Nephron (organoid): ENCODE results near the gene DRGX.

Experiments used
- H3K27ac Mint-ChIP-seq, 3 experiments: 2 replicates each; pipeline ENCODE4 v1.8.0; 2020; ENCODE audit warnings: mixed read lengths in 3 of 3, mild to moderate bottlenecking in 2 of 3, moderate library complexity in 1 of 3
- H3K27me3 Mint-ChIP-seq: 2 replicates; pipeline ENCODE4 v1.8.0; 2021; ENCODE audit warnings: low read depth, mild to moderate bottlenecking, moderate library complexity, mixed read lengths
- H3K36me3 Mint-ChIP-seq: 2 replicates; pipeline ENCODE4 v1.8.0; 2020; ENCODE audit warnings: low read depth, mixed read lengths
- H3K4me1 Mint-ChIP-seq: 2 replicates; pipeline ENCODE4 v1.8.0; 2020; ENCODE audit warnings: mixed read lengths
- H3K4me3 Mint-ChIP-seq, 3 experiments: 2 replicates each; pipeline ENCODE4 v1.8.0; 2020; ENCODE audit warnings: mild to moderate bottlenecking in 3 of 3, mixed read lengths in 3 of 3, moderate library complexity in 2 of 3
- H3K9me3 Mint-ChIP-seq: 2 replicates; pipeline ENCODE4 v1.8.0; 2020; ENCODE audit warnings: mixed read lengths
- TF ChIP-seq, protein P1 (sequence below), 3 experiments: fragments of 200-600 bp; sonication (generic); IDR thresholded peaks; one replicate each; pipeline ENCODE4 v1.5.0; 2021; ENCODE audit warnings: antibody characterized with exemption in 3 of 3; ENCODE audit not compliant: unreplicated experiment in 3 of 3

The DRGX gene

GRCh38 chr10:49410365-49411074 lies 14.6 kb upstream of the DRGX start:
- H3K27ac Mint-ChIP-seq = no peak overlapping the region

GRCh38 chr10:49409755-49410154 lies 13.9 kb upstream of the DRGX start:
- TF ChIP-seq, protein P1, sequence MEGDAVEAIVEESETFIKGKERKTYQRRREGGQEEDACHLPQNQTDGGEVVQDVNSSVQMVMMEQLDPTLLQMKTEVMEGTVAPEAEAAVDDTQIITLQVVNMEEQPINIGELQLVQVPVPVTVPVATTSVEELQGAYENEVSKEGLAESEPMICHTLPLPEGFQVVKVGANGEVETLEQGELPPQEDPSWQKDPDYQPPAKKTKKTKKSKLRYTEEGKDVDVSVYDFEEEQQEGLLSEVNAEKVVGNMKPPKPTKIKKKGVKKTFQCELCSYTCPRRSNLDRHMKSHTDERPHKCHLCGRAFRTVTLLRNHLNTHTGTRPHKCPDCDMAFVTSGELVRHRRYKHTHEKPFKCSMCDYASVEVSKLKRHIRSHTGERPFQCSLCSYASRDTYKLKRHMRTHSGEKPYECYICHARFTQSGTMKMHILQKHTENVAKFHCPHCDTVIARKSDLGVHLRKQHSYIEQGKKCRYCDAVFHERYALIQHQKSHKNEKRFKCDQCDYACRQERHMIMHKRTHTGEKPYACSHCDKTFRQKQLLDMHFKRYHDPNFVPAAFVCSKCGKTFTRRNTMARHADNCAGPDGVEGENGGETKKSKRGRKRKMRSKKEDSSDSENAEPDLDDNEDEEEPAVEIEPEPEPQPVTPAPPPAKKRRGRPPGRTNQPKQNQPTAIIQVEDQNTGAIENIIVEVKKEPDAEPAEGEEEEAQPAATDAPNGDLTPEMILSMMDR (IDR thresholded peaks at IDR 0.05; ENCODE audit: unreplicated experiment in 3 of 3) = no peak

More at GRCh38 chr10:49410365-49411074, 14.6 kb upstream of the DRGX start:
- Mint-ChIP-seq H3K9me3 (no peaks in the 10 kb centered on the region), H3K4me1 (no peaks in the 10 kb centered on the region), H3K4me3 (no peak overlapping the region), H3K36me3 (no peaks in the 10 kb centered on the region), H3K27me3 (peaks cover 64% of the 10 kb centered on the region)
- TF ChIP-seq, protein P1 (IDR thresholded peaks at IDR 0.05; ENCODE audit: unreplicated experiment in 3 of 3) = no peak

GRCh38 chr10:49408519-49409306 lies 12.8 kb upstream of the DRGX start:
- TF ChIP-seq, protein P1 (IDR thresholded peaks at IDR 0.05; ENCODE audit: unreplicated experiment in 3 of 3) = no peak
- no peaks in the 10 kb centered on the region for H3K9me3 Mint-ChIP-seq
- no peak overlapping the region for H3K4me3 Mint-ChIP-seq
- H3K4me1 Mint-ChIP-seq = no peaks in the 10 kb centered on the region
- H3K27ac Mint-ChIP-seq = no peak overlapping the region
- no peaks in the 10 kb centered on the region for H3K36me3 Mint-ChIP-seq
- peaks cover 77% of the 10 kb centered on the region for H3K27me3 Mint-ChIP-seq

More at GRCh38 chr10:49409755-49410154, 13.9 kb upstream of the DRGX start:
- no peak overlapping the region for H3K27ac Mint-ChIP-seq
- no peaks in the 10 kb centered on the region for H3K4me1 Mint-ChIP-seq
- peaks cover 72% of the 10 kb centered on the region for H3K27me3 Mint-ChIP-seq
- H3K9me3 Mint-ChIP-seq = no peaks in the 10 kb centered on the region
- no peaks in the 10 kb centered on the region for H3K36me3 Mint-ChIP-seq
- H3K4me3 Mint-ChIP-seq = no peak overlapping the region

- Mint-ChIP-seq H3K27ac (no peak overlapping the region), H3K9me3 (no peaks in the 10 kb centered on the region), H3K4me3 (no peak overlapping the region), H3K36me3 (no peaks in the 10 kb centered on the region), H3K4me1 (no peaks in the 10 kb centered on the region), H3K27me3 (peaks cover 83% of the 10 kb centered on the region)
- TF ChIP-seq, protein P1 (IDR thresholded peaks at IDR 0.05; ENCODE audit: unreplicated experiment in 3 of 3) = peak; percentile 80 to 89 (median 81)
Observed at GRCh38 chr10:49407552-49408137, 11.8 kb upstream of the DRGX start.

DNA sequence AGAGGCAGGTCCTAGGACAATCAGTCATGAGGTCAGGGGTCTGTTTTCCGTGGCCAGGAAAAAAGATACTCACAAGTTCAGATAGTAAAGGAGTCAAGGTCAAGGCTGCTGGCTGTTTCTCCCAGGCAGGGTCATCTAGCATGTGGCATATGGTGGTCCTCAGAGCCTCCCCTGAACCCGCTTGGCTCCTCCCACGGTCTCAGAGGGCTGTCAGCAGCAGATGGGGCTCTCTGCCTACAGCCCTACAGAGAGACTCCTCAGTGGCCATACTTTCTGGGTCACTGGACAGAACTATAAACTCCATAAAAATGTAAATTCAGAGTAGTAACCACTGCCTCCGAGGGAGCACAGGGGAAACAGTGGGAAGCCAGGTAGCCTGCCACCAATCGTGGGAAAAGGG lies 11.3 kb upstream of the DRGX start:
- Mint-ChIP-seq H3K36me3 (no peaks in the 10 kb centered on the region), H3K4me3 (no peak overlapping the region), H3K4me1 (no peaks in the 10 kb centered on the region), H3K9me3 (no peaks in the 10 kb centered on the region), H3K27me3 (peaks cover 86% of the 10 kb centered on the region), H3K27ac (no peak overlapping the region)
- TF ChIP-seq, protein P1 (IDR thresholded peaks at IDR 0.05; ENCODE audit: unreplicated experiment in 3 of 3) = no peak
